Skin of body (tissue), 2 donors: ENCODE measurements around the gene LGI1. TPM values are rescaled to one million over a fixed set of nuclear protein-coding genes. Genes with fewer than 3 reads are reported as not detected.
A peak's percentile ranks its signal among the peaks of the same experiment; 100 is the strongest.

ENCODE experiments used
- DNase-seq: peaks from one replicate; lab custom pipeline; 2025; lab: John Stamatoyannopoulos, UW
- total RNA-seq: library from RNA; depleted of rRNA; stranded (reverse); fragments of >200 nt; gene quantifications from one replicate; pipeline ENCODE4 v1.2.3, GENCODE V29; 2014

LGI1 gene
- 2.6 TPM for total RNA-seq

- peak; percentile 23 for DNase-seq
These were observed at the start of gene LGI1 for GRCh38 chr10:93757801-93758507. Gene LGI1, plus strand, starts transcription at chr10:93757936. Its CDS starts 209 bp downstream, at chr10:93758145.

GRCh38 chr10:93710333-93710909 is 47.3 kb upstream of the LGI1 start:
- DNase-seq: no peak

GRCh38 chr10:93711891-93712290 is 45.8 kb upstream of the LGI1 start:
- no peak for DNase-seq

GRCh38 chr10:93712593-93712992 is 45.1 kb upstream of the LGI1 start:
- no peak for DNase-seq

- no peak for DNase-seq
These were observed 42.4 kb upstream of the LGI1 start for GRCh38 chr10:93715345-93715744.

GRCh38 chr10:93716766-93717165 is 41.0 kb upstream of the LGI1 start:
- DNase-seq: no peak

GRCh38 chr10:93718937-93719725 is 38.6 kb upstream of the LGI1 start:
- no peak for DNase-seq

- no peak for DNase-seq
These were observed 37.8 kb upstream of the LGI1 start for GRCh38 chr10:93719901-93720300.

GRCh38 chr10:93722550-93722949 is 35.2 kb upstream of the LGI1 start:
- DNase-seq: no peak

GRCh38 chr10:93723153-93723552 is 34.6 kb upstream of the LGI1 start:
- DNase-seq: no peak

GRCh38 chr10:93726024-93726423 is 31.7 kb upstream of the LGI1 start:
- no peak for DNase-seq

GRCh38 chr10:93741367-93741766 is 16.4 kb upstream of the LGI1 start:
- DNase-seq: no peak

- no peak for DNase-seq
These were observed 14.9 kb upstream of the LGI1 start for GRCh38 chr10:93742633-93743349.

- DNase-seq: no peak
These were observed 12.2 kb upstream of the LGI1 start for GRCh38 chr10:93745408-93746065.

GRCh38 chr10:93746844-93747284 is 10.9 kb upstream of the LGI1 start:
- DNase-seq: peak; percentile 32

GRCh38 chr10:93749218-93749799 is 8.4 kb upstream of the LGI1 start:
- no peak for DNase-seq

GRCh38 chr10:93751124-93751523 is 6.6 kb upstream of the LGI1 start:
- DNase-seq: no peak

GRCh38 chr10:93751832-93752231 is 5.9 kb upstream of the LGI1 start:
- DNase-seq: no peak

- DNase-seq: no peak
These were observed 5.0 kb upstream of the LGI1 start for GRCh38 chr10:93752761-93753160.

- DNase-seq: peak; percentile 27
These were observed 4.0 kb upstream of the LGI1 start for GRCh38 chr10:93753621-93754250.
